Kidney (tissue), 14 donors: ENCODE results near the gene ARGLU1. TPM values are rescaled to one million over a fixed set of nuclear protein-coding genes. Genes with fewer than 3 reads are reported as not detected.

ENCODE experiments used
- DNase-seq, 5 donors: peaks; one replicate each; pipeline ENCODE4 v3.0.0-alpha.2; 2013 to 2020
- FAIRE-seq: peaks from 2 replicates; lab custom pipeline; 2012; peaks lifted over from hg19 to GRCh38; lab: Jason Lieb, UNC
- H3K27ac ChIP-seq, 2 donors: one replicate each; pipeline ENCODE4 v1.7.0; 2013; ENCODE audit warnings: low read depth in 2 of 2, low read length in 2 of 2, inconsistent platforms in 1 of 2
- H3K27me3 ChIP-seq: one replicate; pipeline ENCODE4 v1.7.1; 2013; ENCODE audit warnings: low read length, inconsistent platforms; ENCODE audit not compliant: control insufficient read depth, insufficient read depth
- H3K36me3 ChIP-seq, 3 donors: one replicate each; pipeline versions ENCODE4 v1.7.0 to v1.7.1; 2013; ENCODE audit warnings: low read length in 3 of 3, control low read depth in 1 of 3, inconsistent platforms in 1 of 3; ENCODE audit not compliant: insufficient read depth in 3 of 3, control insufficient read depth in 2 of 3
- H3K4me1 ChIP-seq, 3 donors: one replicate each; pipeline versions ENCODE4 v1.7.0 to v1.7.1; 2013; ENCODE audit warnings: low read length in 3 of 3, inconsistent platforms in 1 of 3, low read depth in 1 of 3; ENCODE audit not compliant: control insufficient read depth in 2 of 3, insufficient read depth in 2 of 3
- H3K4me3 ChIP-seq, 3 donors: one replicate each; pipeline versions ENCODE4 v1.7.0 to v1.8.1; 2013; ENCODE audit warnings: low read length in 3 of 3, control low read depth in 1 of 3, inconsistent platforms in 1 of 3
- H3K9ac ChIP-seq, 3 donors: one replicate each; pipeline versions ENCODE4 v1.7.0 to v1.7.1; 2013; ENCODE audit warnings: low read length in 3 of 3, control low read depth in 1 of 3, inconsistent platforms in 1 of 3
- H3K9me3 ChIP-seq, 3 donors: one replicate each; pipeline versions ENCODE4 v1.7.0 to v1.7.1; 2013; ENCODE audit warnings: low read length in 3 of 3, control low read depth in 1 of 3, inconsistent platforms in 1 of 3; ENCODE audit not compliant: control insufficient read depth in 2 of 3, insufficient read depth in 1 of 3
- CTCF ChIP-seq: IDR thresholded peaks from 3 replicates; pipeline ENCODE4 v1.5.1; 2012; ENCODE audit warnings: mild to moderate bottlenecking, moderate library complexity, borderline replicate concordance; ENCODE audit not compliant: insufficient read depth; ENCODE audit errors: extremely low read depth
- intact Hi-C: fragments of 100-400 bp; cut with DNase I; formaldehyde crosslinking; loops from one replicate; pipeline ENCODE4 v1.11.1; 2022
- polyA plus RNA-seq: library from polyadenylated mRNA; stranded (reverse); fragments of 350-450 nt; fragmentation: Illumina TruSeq; extraction: RNeasy Lipid Tissue Mini Kit (QIAGEN cat#74804); gene quantifications from one replicate; pipeline ENCODE4 v1.2.3, GENCODE V29; 2014; ENCODE audit warnings: low read depth, low replicate concordance; ENCODE audit not compliant: insufficient read depth
- total RNA-seq: library from RNA; stranded (reverse); fragmentation: NEBNext Ultra II Directional; extraction: Animal tissue kit (Norgen Biotek cat#: 25700); gene quantifications from one replicate; pipeline ENCODE4 v1.2.1, GENCODE V29; 2021
- donor health status: control.
- donor health status: control.
- donor health status: control.
- donor health status: control.
- donor health status: control.
- donor health status: DM: yes; HTN: yes; CAD: no.
- donor health status: Normal renal cell carcinoma (clear cell type).

Gene ARGLU1
- total and polyA plus RNA-seq, 2 donors from 2014 or later: 39.0 to 86.7 TPM

GRCh38 chr13:106507560-106508274 lies 60.2 kb downstream of the ARGLU1 start:
- DNase-seq (no peak), FAIRE-seq (no peak)
- no peaks in the 10 kb centered on the region for H3K9me3 ChIP-seq
- H3K36me3 ChIP-seq: peaks cover 0 to 2% (median 0%) of the 10 kb centered on the region in 3 donors
- no peak for TF ChIP-seq CTCF
- H3K27me3 ChIP-seq: no peaks in the 10 kb centered on the region
- H3K27ac ChIP-seq: no peak overlapping the region
- H3K4me1 ChIP-seq: no peaks in the 10 kb centered on the region
- H3K9ac ChIP-seq: no peak overlapping the region
- intact Hi-C loops: no loop called here
- H3K4me3 ChIP-seq: no peak overlapping the region

- Histone ChIP-seq H3K36me3 (peaks cover 0 to 2% (median 0%) of the 10 kb centered on the region in 3 donors), H3K4me3 (no peak overlapping the region), H3K27me3 (no peaks in the 10 kb centered on the region), H3K27ac (no peak overlapping the region), H3K9ac (no peak overlapping the region), H3K9me3 (no peaks in the 10 kb centered on the region), H3K4me1 (no peaks in the 10 kb centered on the region)
- no peak for DNase-seq
- intact Hi-C loops: no loop called here
- FAIRE-seq: no peak
- no peak for TF ChIP-seq CTCF
These were observed 61.7 kb downstream of the ARGLU1 start for GRCh38 chr13:106506286-106506685.

- intact Hi-C loops: no loop called here
- no peak for TF ChIP-seq CTCF
- no peaks in the 10 kb centered on the region for H3K27me3 ChIP-seq
- H3K9me3 ChIP-seq: no peaks in the 10 kb centered on the region
- no peaks in the 10 kb centered on the region for H3K4me1 ChIP-seq
- no peak overlapping the region for H3K9ac ChIP-seq
- FAIRE-seq (no peak), DNase-seq (no peak)
- peaks cover 0 to 2% (median 0%) of the 10 kb centered on the region in 3 donors for H3K36me3 ChIP-seq
- no peak overlapping the region for H3K27ac ChIP-seq
- no peak overlapping the region for H3K4me3 ChIP-seq
These were observed 62.2 kb downstream of the ARGLU1 start for GRCh38 chr13:106505732-106506131.
